Activated CD8-positive, alpha-beta memory T cell treated with anti-CD3 and anti-CD28 coated beads, Interleukin-2, amount 50 U/mL, for 1 hour (primary cell): ENCODE results near the gene VRK1.

Experiments used
- DNase-seq: peaks from one replicate; pipeline ENCODE4 v3.0.0-alpha.2; 2020; ENCODE audit errors: extremely low read depth

Gene VRK1

GRCh38 chr14:96920820-96921219 lies 123.6 kb downstream of the VRK1 start:
- no peak for DNase-seq

DNA sequence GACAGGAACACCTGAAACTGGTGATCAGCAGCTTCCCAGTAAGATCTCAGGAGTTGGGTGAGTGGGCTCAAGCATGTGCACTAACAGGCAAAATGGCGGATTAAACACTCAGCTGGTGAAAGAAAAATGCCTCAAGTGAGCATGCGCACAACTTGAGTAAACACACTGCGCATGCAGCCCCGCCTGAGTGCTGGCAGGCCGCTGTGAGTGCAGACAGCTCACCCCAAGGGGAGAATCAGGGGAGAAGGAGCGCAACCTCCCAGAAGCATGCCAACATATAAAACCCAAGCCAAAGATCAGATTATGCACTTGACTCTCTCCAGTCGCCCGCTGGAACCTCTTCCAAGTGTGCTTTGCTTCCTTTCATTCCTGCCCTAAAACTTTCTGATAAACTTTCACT lies 125.8 kb downstream of the VRK1 start:
- DNase-seq = no peak

DNA sequence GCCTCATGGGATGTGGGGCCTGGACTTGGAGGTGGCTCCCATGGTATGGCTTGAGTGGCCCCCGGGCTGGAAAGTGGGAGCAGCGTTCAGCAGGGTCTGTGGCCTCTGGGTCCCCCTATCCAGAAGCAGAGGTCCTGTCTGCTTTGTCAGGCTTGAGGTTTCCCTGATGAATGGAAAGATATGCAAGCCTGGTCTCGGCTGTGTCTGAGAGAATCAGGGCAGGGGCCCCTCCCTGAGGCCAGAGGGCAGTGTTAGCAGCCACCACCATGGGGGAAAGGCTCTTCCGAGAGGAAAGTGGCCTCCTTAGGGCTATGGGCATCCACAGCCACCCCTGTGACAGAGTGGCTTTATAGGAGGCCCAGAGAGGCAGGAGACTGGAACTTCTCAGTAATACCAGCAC lies 128.2 kb downstream of the VRK1 start:
- no peak for DNase-seq

GRCh38 chr14:96926001-96926400 lies 128.8 kb downstream of the VRK1 start:
- no peak for DNase-seq

GRCh38 chr14:96928779-96929380 lies 131.7 kb downstream of the VRK1 start:
- no peak for DNase-seq

- no peak for DNase-seq
Measured at GRCh38 chr14:96929950-96930349, 132.8 kb downstream of the VRK1 start.

DNA sequence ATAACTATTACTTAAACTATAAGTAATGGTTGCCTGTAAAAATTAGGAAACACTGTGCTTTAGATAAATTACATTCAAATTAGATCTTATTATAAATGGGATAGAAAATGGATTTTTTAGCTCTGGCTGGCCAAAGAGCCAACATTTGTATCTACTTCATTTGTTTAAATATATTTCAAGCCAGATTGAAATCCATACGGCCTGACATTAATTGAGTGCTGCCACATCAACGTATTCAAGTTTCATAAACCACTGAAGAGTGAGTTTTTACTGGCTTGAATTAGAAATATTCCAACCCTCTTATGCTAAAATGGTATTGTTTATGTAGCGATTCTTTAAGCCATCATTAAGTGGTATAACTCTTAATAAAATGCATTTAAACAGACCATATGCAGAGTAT lies 133.3 kb downstream of the VRK1 start:
- DNase-seq = no peak
